HUES64 (cell line): ENCODE measurements around the gene GSX2.

Source experiments
- H3K27ac ChIP-seq: 2 replicates; pipeline ENCODE4 v1.7.0; 2013; ENCODE audit warnings: low read depth, low read length, inconsistent platforms
- H3K27me3 ChIP-seq: 2 replicates; pipeline ENCODE4 v1.6.1; 2013; ENCODE audit warnings: mild to moderate bottlenecking, low read length; ENCODE audit not compliant: insufficient read depth
- H3K36me3 ChIP-seq: 2 replicates; pipeline ENCODE4 v1.6.1; 2013; ENCODE audit warnings: mild to moderate bottlenecking, low read length; ENCODE audit not compliant: insufficient read depth
- H3K4me1 ChIP-seq: 2 replicates; pipeline ENCODE4 v1.6.1; 2013; ENCODE audit warnings: mild to moderate bottlenecking, low read length, moderate library complexity; ENCODE audit not compliant: insufficient read depth
- H3K4me3 ChIP-seq: 2 replicates; pipeline ENCODE4 v1.5.1; 2013; ENCODE audit warnings: mild to moderate bottlenecking, low read length, moderate library complexity
- H3K9ac ChIP-seq: 2 replicates; pipeline ENCODE4 v1.6.1; 2013; ENCODE audit warnings: mild to moderate bottlenecking, low read depth, low read length
- H3K9me3 ChIP-seq: 2 replicates; pipeline ENCODE4 v1.6.1; 2013; ENCODE audit warnings: low read depth, low read length; ENCODE audit not compliant: insufficient read depth
- WGBS: fragments of 150-250, 120-280 bp; methylation state at CpG from one replicate; pipeline ENCODE4 v1.1.7; 2013; ENCODE audit warnings: missing lambda C conversion rate; 5-methylcytosine and 5-hydroxymethylcytosine counted together

Gene GSX2

DNA sequence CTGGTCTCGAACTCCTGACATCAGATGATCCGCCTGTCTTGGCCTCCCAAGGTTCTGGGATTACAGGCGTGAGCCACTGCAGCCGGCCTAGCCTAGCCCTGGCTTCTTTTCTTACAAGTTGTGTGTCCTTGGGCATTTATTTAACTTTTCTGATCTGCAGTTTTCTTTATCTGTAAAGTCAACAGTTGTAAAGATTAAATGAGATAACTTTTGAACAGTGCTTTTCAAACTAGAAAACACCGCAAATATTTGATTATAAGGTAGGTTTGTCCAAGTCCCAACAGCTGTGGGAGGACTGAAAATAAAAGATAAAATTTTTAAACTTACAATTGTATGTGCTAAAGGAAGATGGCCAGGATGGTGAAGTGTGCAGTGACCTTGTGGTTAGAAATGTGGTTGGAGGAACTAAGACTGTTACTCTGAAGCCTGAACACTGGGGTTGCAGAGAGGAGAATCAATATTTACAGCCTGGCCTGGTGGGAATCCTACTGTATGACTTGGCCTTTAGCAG lies 44.8 kb downstream of the GSX2 start:
- Histone ChIP-seq H3K27me3 (no peaks in the 10 kb centered on the region), H3K9me3 (no peaks in the 10 kb centered on the region), H3K36me3 (no peaks in the 10 kb centered on the region), H3K4me3 (no peak overlapping the region), H3K4me1 (no peaks in the 10 kb centered on the region), H3K9ac (no peak overlapping the region), H3K27ac (no peak overlapping the region)
- 93% methylated on average over 5 of the region's 5 CpGs for WGBS

DNA sequence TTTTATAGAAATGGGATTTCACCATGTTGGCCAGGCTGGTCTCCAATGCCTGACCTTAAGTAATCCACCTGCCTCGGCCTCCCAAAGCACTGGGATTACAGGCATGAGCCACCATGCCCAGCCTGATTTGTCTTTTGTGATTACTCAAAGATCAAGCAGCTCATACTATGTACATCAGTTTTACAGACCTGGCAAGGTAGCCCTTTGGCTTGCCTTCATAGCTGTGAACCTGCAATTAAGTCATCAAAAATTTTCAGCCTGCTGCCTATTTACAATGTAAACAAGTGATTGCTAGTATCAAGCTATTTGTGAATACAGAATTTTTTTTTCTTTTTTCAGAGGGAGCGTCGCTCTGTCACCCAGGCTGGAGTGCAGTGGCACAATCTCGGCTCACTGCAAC lies 46.2 kb downstream of the GSX2 start:
- H3K9ac ChIP-seq, result no peak overlapping the region
- no peaks in the 10 kb centered on the region for H3K9me3 ChIP-seq
- H3K27ac ChIP-seq, result no peak overlapping the region
- no peak overlapping the region for H3K4me3 ChIP-seq
- no peaks in the 10 kb centered on the region for H3K27me3 ChIP-seq
- WGBS, result 94% methylated on average over 4 of the region's 4 CpGs
- H3K4me1 ChIP-seq, result no peaks in the 10 kb centered on the region
- no peaks in the 10 kb centered on the region for H3K36me3 ChIP-seq

DNA sequence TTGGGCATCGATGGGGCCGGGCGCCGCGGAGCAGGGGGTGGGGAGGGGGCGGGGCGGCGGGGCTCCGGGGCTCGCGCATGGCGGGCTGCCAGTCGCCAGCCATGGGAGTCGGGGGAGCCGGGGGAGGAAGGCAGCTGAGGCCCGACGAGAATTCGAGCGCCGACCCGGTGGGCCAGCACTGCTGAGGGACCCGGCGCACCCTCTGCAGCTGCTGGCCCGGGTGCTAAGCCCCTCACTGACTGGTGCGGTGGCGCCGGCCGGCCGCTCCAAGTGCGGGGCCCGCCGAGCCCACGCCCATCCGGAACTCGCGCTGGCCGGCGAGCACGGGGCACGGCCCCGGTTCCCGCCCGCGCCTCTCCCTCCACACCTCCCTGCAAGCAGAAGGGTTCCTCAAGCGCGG lies 49.4 kb downstream of the GSX2 start:
- H3K9ac ChIP-seq, result no peak overlapping the region
- no peak overlapping the region for H3K27ac ChIP-seq
- no peaks in the 10 kb centered on the region for H3K36me3 ChIP-seq
- no peaks in the 10 kb centered on the region for H3K27me3 ChIP-seq
- H3K4me3 ChIP-seq, result no peak overlapping the region
- 92% methylated on average over 46 of the region's 46 CpGs for WGBS
- no peaks in the 10 kb centered on the region for H3K9me3 ChIP-seq
- no peaks in the 10 kb centered on the region for H3K4me1 ChIP-seq
